ENCODE results near the gene AMOT.

- TF ChIP-seq POLR2A (IDR thresholded peaks at IDR 0.05; ENCODE audit: low read length) (no peak), GATA1 (IDR thresholded peaks at IDR 0.05; ENCODE audit: low read depth, low read length) (no peak)
These were observed 10.6 kb upstream of the AMOT start for GRCh38 chrX:112851161-112851779.
